ENCODE measurements around the gene JPH2.

DNA sequence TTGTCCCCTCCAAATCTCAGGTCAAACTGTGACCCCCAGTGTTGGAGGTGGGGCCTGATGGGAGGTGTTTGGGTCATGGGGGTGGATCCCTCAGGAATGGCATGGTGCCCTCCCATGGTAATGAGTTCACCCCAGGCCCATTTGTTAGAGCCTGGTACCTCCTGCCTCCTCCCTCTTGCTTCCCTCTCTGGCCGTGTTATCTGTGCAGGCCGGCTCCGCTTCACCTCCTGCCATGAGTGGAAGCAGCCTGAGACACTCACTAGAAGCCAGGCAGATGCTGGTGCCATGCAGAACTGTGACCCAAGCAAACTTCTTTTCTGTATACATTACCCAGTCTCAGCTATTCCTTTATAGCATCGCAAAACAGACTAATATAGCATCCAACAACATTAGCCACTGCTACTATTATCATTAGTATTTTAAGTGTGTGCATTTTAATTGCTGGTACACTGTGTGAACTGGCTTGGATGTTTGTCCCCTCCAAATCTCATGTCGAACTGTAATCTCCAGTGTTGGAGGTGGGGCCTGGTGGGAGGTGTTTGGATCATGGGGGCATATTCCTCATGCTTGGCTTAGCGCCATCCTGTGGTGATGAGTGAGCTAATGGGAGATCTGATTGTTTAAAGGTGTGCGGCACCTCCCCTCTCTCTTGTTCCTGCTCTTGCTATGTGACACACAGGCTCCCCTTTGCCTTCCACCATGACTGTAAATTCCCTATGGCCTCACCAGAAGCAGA lies 35.8 kb upstream of the JPH2 start:
- TF ChIP-seq, protein P1, sequence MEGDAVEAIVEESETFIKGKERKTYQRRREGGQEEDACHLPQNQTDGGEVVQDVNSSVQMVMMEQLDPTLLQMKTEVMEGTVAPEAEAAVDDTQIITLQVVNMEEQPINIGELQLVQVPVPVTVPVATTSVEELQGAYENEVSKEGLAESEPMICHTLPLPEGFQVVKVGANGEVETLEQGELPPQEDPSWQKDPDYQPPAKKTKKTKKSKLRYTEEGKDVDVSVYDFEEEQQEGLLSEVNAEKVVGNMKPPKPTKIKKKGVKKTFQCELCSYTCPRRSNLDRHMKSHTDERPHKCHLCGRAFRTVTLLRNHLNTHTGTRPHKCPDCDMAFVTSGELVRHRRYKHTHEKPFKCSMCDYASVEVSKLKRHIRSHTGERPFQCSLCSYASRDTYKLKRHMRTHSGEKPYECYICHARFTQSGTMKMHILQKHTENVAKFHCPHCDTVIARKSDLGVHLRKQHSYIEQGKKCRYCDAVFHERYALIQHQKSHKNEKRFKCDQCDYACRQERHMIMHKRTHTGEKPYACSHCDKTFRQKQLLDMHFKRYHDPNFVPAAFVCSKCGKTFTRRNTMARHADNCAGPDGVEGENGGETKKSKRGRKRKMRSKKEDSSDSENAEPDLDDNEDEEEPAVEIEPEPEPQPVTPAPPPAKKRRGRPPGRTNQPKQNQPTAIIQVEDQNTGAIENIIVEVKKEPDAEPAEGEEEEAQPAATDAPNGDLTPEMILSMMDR (IDR thresholded peaks at IDR 0.05) = no peak
- no peak for TF ChIP-seq POLR2A (IDR thresholded peaks at IDR 0.05)
